Mucosa of rectum (tissue), 2 donors: ENCODE measurements around the gene NECAB3.
A peak's percentile ranks its signal among the peaks of the same experiment; 100 is the strongest.

Source experiments
- H3K27ac ChIP-seq, 2 donors: one replicate each; pipeline ENCODE4 v1.7.0; 2013; ENCODE audit warnings: inconsistent platforms in 2 of 2, low read depth in 2 of 2, low read length in 2 of 2
- H3K27me3 ChIP-seq, 2 donors: one replicate each; pipeline ENCODE4 v1.7.0; 2013; ENCODE audit warnings: low read length in 2 of 2; ENCODE audit not compliant: control insufficient read depth in 2 of 2, insufficient read depth in 2 of 2
- H3K36me3 ChIP-seq, 2 donors: one replicate each; pipeline ENCODE4 v1.7.0; 2013; ENCODE audit warnings: low read length in 2 of 2; ENCODE audit not compliant: control insufficient read depth in 2 of 2, insufficient read depth in 2 of 2
- H3K4me1 ChIP-seq, 2 donors: one replicate each; pipeline ENCODE4 v1.7.0; 2013; ENCODE audit warnings: low read length in 2 of 2, mild to moderate bottlenecking in 1 of 2; ENCODE audit not compliant: control insufficient read depth in 2 of 2, insufficient read depth in 2 of 2
- H3K4me3 ChIP-seq, 2 donors: one replicate each; pipeline ENCODE4 v1.7.0; 2013; ENCODE audit warnings: low read length in 2 of 2
- H3K9ac ChIP-seq, 2 donors: one replicate each; pipeline ENCODE4 v1.7.0; 2013; ENCODE audit warnings: low read length in 2 of 2, low read depth in 1 of 2, mild to moderate bottlenecking in 1 of 2
- H3K9me3 ChIP-seq, 2 donors: one replicate each; pipeline ENCODE4 v1.7.0; 2013; ENCODE audit warnings: low read length in 2 of 2; ENCODE audit not compliant: control insufficient read depth in 2 of 2
- donor health status: healthy.
- donor health status: Normal muscosa, but diverticular disease.

NECAB3 gene, protein sequence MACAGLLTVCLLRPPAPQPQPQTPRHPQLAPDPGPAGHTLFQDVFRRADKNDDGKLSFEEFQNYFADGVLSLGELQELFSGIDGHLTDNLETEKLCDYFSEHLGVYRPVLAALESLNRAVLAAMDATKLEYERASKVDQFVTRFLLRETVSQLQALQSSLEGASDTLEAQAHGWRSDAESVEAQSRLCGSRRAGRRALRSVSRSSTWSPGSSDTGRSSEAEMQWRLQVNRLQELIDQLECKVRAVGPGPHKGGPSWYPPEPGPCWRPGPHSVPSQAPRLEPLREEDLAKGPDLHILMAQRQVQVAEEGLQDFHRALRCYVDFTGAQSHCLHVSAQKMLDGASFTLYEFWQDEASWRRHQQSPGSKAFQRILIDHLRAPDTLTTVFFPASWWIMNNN

DNA sequence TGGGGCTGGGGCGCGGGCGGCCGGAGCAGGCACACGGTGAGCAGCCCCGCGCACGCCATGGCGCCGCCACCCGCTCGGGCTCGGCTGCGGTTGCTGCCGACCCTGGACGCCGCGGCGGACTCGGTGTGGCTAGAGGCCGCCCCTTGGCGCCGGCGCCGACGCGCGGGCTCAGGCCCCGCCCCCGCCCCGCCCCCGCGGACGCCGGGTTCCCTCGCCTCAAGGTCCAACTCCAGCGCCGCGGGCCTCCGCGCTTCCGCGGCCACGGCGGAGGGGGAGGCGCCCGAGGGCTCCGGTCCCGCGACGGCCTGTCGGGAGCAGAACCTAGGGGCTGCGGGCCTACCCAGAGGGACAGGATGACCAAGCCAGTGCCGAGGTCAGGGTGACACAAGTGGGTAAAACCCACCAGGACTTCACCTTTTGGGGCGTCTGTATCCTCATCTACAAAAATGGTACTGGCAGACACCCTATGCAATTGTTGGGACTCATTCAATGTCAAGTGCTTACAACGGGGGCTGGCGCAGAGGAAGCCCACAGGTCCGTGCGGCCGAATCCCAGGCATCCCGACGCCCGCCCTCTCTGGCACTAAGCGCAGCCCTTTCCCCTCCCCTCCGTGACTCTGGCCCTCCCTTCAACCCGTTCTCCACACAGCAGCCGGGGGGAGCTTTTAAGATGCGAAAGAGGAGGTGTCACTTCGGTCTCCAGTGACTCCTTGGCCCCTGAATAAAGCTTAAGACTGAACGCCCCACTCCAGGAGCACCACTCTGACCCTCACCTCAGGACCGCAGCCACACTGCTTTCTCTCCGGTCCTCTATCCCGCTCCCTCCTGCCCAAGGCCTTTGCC lies at the start of gene NECAB3:
TSS of gene NECAB3 (minus strand) at position 135 of the 842 bp plus-strand sequence. CDS start at position 59, 76 bp downstream.
- H3K27ac ChIP-seq, result peak within 1 kb of the TSS; percentile 82 to 88
- peaks cover 28 to 37% of the 10 kb centered on the region in 2 donors for H3K4me1 ChIP-seq
- H3K9me3 ChIP-seq, result no peaks in the 10 kb centered on the region
- H3K36me3 ChIP-seq, result peaks cover 9% of the 10 kb centered on the region in 2 donors
- no peaks in the 10 kb centered on the region for H3K27me3 ChIP-seq
- H3K9ac ChIP-seq, result peak within 1 kb of the TSS; percentile 85 to 87
- H3K4me3 ChIP-seq, result peak within 1 kb of the TSS; percentile 74 to 82

DNA sequence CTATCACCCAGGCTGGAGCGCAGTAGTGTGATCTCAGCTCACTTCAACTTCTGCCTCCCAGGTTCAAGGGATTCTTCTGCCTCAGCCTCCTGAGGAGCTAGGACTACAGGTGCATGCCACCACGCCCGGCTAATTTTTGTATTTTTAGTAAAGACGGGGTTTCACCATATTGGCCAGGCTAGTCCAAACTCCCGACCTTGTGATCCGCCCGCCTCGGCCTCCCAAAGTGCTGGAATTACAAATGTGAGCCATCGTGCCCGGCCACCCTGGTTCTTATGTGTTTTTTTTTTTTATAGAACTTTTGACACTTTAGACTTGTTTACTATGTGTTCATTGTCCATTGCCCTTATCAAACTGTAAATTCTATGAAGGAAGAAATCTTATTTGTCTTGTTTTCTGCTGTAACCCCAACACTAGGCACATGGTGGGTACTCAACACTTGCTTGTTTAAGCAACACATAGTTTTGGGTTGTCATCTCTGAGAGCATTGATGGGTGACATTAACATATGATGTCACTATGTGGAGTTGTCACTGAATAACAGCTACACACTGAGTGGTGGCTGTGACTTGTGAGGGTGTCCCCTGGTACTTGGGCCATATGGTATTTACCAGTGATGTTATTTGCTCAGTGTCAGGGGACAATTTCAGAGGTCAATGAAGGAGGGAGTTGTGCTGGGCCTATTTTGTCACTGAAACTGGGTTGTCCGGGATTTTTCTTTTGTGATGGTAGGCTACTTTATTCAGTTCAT lies 47.3 kb upstream of the NECAB3 start:
- no peak overlapping the region for H3K27ac ChIP-seq
- H3K9me3 ChIP-seq, result no peaks in the 10 kb centered on the region
- no peaks in the 10 kb centered on the region for H3K36me3 ChIP-seq
- no peak overlapping the region for H3K9ac ChIP-seq
- peaks cover 11% of the 10 kb centered on the region in 2 donors for H3K4me1 ChIP-seq
- H3K4me3 ChIP-seq, result no peak overlapping the region
- no peaks in the 10 kb centered on the region for H3K27me3 ChIP-seq

DNA sequence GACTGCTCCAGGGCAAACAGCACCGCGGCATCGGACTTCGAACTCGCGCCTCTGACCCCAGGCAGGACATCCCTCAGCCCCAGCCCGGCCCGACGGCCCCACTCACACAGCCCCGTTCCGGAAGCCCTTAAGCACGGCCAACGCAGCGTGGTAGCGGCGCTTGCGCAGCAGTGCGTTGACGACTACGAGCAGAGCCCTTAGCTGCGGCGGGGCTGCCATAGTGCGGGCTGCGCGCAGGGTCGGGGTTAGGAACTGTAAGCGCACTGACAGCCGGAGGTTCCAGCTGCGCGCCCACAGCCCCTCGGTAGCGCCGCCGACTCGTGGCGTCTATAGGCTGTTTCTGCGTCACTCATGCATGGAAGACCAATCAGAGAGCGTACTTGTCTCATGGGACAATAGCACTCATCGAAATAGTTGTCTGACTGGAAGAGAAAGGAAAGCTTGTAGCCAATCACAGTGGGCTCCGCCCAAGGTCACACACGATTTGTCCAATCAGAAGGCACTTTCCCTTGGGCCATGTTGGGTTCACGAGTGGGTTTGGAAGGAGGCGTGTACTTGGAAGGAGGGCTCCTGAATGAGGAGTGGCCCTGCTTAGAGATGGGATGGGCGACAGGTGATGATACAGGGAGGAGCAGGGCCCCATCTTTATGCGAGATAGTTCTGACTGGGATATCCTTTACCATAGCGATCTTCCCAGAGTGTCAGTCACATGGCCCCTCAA lies 45.9 kb upstream of the NECAB3 start, which contains the start of gene PXMP4:
TSS of gene PXMP4 (minus strand) at position 322 of the 721 bp plus-strand sequence. CDS start at position 219, 103 bp downstream.
- Histone ChIP-seq H3K27ac (peak within 1 kb of the TSS; percentile 63 to 85), H3K9me3 (no peaks in the 10 kb centered on the region), H3K4me1 (peaks cover 11% of the 10 kb centered on the region in 2 donors), H3K27me3 (no peaks in the 10 kb centered on the region), H3K9ac (peak within 1 kb of the TSS; percentile 84 to 92), H3K36me3 (no peaks in the 10 kb centered on the region), H3K4me3 (peak within 1 kb of the TSS; percentile 91 to 97)

DNA sequence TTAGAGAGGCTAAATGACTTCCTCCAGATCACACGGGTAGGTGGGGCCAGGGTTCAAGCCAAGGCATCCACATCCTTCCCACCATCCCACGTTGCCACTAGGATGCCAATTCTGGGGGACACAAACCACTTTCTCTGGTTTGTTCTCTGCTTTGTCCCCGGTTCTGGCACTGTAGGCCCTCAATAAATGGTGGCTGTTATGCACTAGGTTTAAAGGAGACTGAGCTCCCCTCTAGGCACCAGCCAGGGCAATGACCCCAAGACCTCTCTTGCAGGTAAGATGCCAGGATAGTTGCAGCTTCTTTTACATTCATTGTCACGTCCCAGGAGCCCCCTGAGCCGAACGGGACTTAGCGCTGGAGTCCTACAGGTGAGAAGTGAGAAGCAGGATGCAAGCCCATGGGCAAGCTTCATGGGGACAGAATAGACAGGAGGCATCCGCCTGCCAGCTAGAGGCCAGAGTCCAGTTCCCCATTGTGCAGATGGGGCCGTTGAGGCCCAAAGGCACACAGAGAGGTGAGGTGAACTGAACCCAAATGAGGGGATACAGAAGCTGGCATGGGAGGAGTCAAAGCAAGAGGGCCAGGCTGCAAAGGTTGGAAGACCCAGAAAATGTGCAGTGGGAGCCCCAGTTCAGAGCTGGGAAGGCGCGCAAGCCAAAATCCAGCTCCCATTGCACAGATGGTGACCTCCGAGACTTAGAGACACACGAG lies 45.2 kb upstream of the NECAB3 start:
- Histone ChIP-seq H3K36me3 (no peaks in the 10 kb centered on the region), H3K27ac (peak overlapping the region; percentile 63 to 85), H3K4me3 (peak overlapping the region; percentile 91 to 97), H3K27me3 (no peaks in the 10 kb centered on the region), H3K9me3 (no peaks in the 10 kb centered on the region), H3K4me1 (peaks cover 11% of the 10 kb centered on the region in 2 donors), H3K9ac (peak overlapping the region; percentile 84 to 92)

DNA sequence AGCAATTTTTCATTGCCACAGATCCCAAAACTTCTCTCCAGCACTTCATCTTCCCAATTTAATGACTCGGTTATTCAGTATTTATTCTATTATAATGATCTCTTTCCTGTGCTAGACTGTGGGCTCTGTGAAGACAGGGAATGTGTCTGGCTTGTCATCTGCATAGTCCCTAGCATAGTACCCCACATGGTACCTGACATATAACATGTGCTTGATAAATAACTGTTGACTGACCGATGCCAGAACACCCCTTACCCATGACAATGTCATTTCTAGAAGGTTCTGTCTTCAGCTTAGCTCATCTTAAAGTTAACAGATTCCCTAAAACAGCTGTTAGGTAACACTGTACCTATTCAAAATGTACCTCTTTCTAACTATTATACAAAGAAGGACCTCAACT lies 42.3 kb upstream of the NECAB3 start:
- H3K36me3 ChIP-seq, result peaks cover 12 to 18% of the 10 kb centered on the region in 2 donors
- H3K27me3 ChIP-seq, result no peaks in the 10 kb centered on the region
- H3K9ac ChIP-seq, result no peak overlapping the region
- no peaks in the 10 kb centered on the region for H3K9me3 ChIP-seq
- H3K27ac ChIP-seq, result no peak overlapping the region
- no peak overlapping the region for H3K4me3 ChIP-seq
- peaks cover 11% of the 10 kb centered on the region in 2 donors for H3K4me1 ChIP-seq

DNA sequence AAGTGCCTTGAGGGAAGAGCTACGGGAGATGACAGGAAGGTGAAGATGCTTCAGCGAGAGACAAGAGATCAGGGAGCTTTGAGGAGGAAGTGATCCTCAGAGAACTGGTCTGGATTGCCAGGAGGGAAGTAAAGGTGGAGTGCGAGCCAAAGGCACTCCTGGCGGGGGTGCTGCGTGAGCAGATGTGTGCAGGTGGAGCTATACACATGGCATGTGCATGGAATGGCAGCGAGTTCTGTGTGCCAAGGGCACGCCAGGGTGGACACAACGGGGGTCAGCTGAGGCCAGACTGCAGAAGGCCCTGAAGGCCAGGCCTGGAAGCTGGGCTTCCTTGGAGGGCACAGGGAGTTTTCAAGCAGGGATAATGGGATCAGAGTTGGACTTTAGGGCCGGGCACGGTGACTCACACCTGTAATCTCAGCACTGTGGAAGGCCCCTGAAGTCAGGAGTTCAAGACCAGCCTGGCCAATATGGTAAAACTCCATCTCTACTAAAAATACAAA lies 39.7 kb upstream of the NECAB3 start:
- Histone ChIP-seq H3K9ac (no peak overlapping the region), H3K36me3 (peaks cover 12 to 20% of the 10 kb centered on the region in 2 donors), H3K4me3 (no peak overlapping the region), H3K9me3 (no peaks in the 10 kb centered on the region), H3K27me3 (no peaks in the 10 kb centered on the region), H3K27ac (no peak overlapping the region), H3K4me1 (no peaks in the 10 kb centered on the region)

DNA sequence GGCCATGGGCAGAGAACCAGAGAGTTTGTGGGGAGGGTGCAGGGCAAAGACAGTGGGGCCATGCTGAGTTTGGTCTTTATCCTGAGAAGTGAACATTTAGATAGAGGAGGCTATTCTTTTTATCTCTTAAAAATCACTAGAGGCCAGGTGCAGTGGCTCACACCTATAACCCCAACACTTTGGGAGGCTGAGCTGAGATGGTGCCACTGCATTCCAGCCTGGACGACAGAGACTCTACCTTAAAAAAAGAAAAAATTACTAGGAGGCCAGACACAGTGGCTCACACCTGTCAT lies 37.2 kb upstream of the NECAB3 start:
- H3K27ac ChIP-seq, result no peak overlapping the region

DNA sequence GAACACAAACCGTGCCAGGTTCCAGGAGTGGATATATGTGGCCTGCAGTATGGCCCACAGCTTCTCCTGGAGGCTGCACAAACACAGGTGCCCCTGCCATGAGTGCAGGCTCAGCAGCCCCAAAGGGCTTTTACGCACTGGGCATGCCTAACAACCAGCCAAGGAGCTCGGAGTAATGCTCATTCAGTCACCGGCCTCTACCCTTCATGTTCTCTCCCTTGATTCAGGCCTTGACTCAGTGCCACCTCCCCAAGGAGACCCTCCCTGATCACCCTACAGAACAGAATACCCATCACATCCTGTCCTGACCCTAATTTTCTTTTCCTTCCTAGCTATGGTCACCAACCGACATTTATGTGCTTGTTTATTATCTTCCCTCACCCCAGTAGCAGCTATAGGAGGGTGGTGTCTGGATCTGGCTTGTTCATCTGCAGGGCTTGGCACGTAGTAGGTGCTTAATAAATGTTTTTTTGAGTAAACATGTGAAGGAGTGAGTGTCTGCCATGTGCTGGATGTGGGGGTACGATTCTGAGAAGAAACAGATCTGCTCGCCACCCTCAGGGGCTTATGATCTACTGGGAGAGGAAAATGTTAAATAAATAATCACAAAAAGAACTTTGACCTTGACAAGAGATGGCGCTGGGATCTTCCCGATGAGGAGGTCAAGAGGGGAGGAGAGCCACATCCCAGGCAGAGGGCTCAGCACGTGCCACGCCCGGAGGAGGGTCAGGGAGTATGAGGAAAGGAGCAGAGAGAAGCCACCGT lies 36.6 kb upstream of the NECAB3 start:
- H3K9ac ChIP-seq, result no peak overlapping the region
- no peaks in the 10 kb centered on the region for H3K9me3 ChIP-seq
- peaks cover 19 to 31% of the 10 kb centered on the region in 2 donors for H3K36me3 ChIP-seq
- no peak overlapping the region for H3K4me3 ChIP-seq
- no peak overlapping the region for H3K27ac ChIP-seq
- H3K4me1 ChIP-seq, result no peaks in the 10 kb centered on the region
- H3K27me3 ChIP-seq, result no peaks in the 10 kb centered on the region

More for the DNA sequence above, 37.2 kb upstream of the NECAB3 start:
- Histone ChIP-seq H3K36me3 (peaks cover 17 to 30% of the 10 kb centered on the region in 2 donors), H3K4me3 (no peak overlapping the region), H3K9ac (no peak overlapping the region), H3K4me1 (no peaks in the 10 kb centered on the region), H3K27me3 (no peaks in the 10 kb centered on the region), H3K9me3 (no peaks in the 10 kb centered on the region)
